HepG2 (cell line): ENCODE results near the gene ZNF747.

ENCODE experiments used
- ATF3 ChIP-seq: sonication (generic); formaldehyde crosslinking; IDR thresholded peaks from 2 replicates; pipeline ENCODE4 v1.4.0; 2020; ENCODE audit warnings: missing genetic modification reagents
- CTCF ChIP-seq: sonication (generic); formaldehyde crosslinking; IDR thresholded peaks from 2 replicates; pipeline ENCODE4 v1.5.0; 2020; ENCODE audit warnings: mild to moderate bottlenecking, missing genetic modification reagents, moderate library complexity
- E2F1 ChIP-seq: sonication (generic); formaldehyde crosslinking; IDR thresholded peaks from 2 replicates; pipeline ENCODE4 v1.5.0; 2020; ENCODE audit warnings: missing genetic modification reagents
- IRF9 ChIP-seq: sonication (generic); formaldehyde crosslinking; IDR thresholded peaks from 2 replicates; pipeline ENCODE4 v1.8.0; 2022; ENCODE audit warnings: missing genetic modification reagents, mild to moderate bottlenecking, borderline replicate concordance
- MXI1 ChIP-seq: IDR thresholded peaks from 3 replicates; pipeline ENCODE4 v1.6.1; 2012; ENCODE audit warnings: low read depth, low read length, inconsistent platforms, borderline replicate concordance
- POLR2A ChIP-seq, 2 experiments: IDR thresholded peaks; 2 replicates each; pipeline ENCODE4 v1.6.1; 2011; ENCODE audit warnings: low read depth in 2 of 2, low read length in 2 of 2, mild to moderate bottlenecking in 1 of 2, moderate library complexity in 1 of 2; ENCODE audit not compliant: insufficient read depth in 1 of 2
- REST ChIP-seq, 2 experiments: IDR thresholded peaks; 2 replicates each; pipeline ENCODE4 v1.6.1; 2011 to 2012; ENCODE audit warnings: low read length in 2 of 2, borderline replicate concordance in 1 of 2, low read depth in 1 of 2, mild to moderate bottlenecking in 1 of 2, moderate library complexity in 1 of 2
- SMC3 ChIP-seq: IDR thresholded peaks from 2 replicates; pipeline ENCODE4 v1.6.1; 2011; ENCODE audit warnings: low read length, improper control_type of control experiment
- UBTF ChIP-seq: sonication (generic); formaldehyde crosslinking; IDR thresholded peaks from 2 replicates; pipeline ENCODE4 v1.4.0; 2020; ENCODE audit warnings: mild to moderate bottlenecking, missing genetic modification reagents
- WIZ ChIP-seq: sonication (generic); formaldehyde crosslinking; IDR thresholded peaks from 2 replicates; pipeline ENCODE4 v1.5.1; 2020; ENCODE audit warnings: mild to moderate bottlenecking, missing genetic modification reagents
- ZBTB43 ChIP-seq: sonication (generic); formaldehyde crosslinking; conservative IDR thresholded peaks from 2 replicates; pipeline ENCODE4 v1.4.0; 2020; ENCODE audit warnings: missing genetic modification reagents
- ZSCAN20 ChIP-seq: sonication (generic); formaldehyde crosslinking; IDR thresholded peaks from 2 replicates; pipeline ENCODE4 v1.4.0; 2020; ENCODE audit warnings: missing genetic modification reagents, mild to moderate bottlenecking, borderline replicate concordance

- TF ChIP-seq IRF9 (CRISPR knock-in tag) = no peak
- TF ChIP-seq POLR2A (IDR thresholded peaks at IDR 0.05; ENCODE audit: insufficient read depth in 1 of 2, low read depth in 2 of 2, low read length in 2 of 2) = no peak
- no peak for TF ChIP-seq ATF3 (CRISPR knock-in tag)
- no peak for TF ChIP-seq WIZ (CRISPR knock-in tag)
- TF ChIP-seq CTCF (CRISPR knock-in tag) = no peak
- no peak for TF ChIP-seq SMC3
- TF ChIP-seq UBTF (CRISPR knock-in tag) = no peak
- TF ChIP-seq ZSCAN20 (CRISPR knock-in tag) = no peak
- TF ChIP-seq MXI1 = no peak
- no peak for TF ChIP-seq ZBTB43 (CRISPR knock-in tag)
- no peak for TF ChIP-seq E2F1 (CRISPR knock-in tag)
- TF ChIP-seq REST (IDR thresholded peaks at IDR 0.05; ENCODE audit: borderline replicate concordance in 1 of 2, low read depth in 1 of 2, low read length in 2 of 2) = no peak
Measured at GRCh38 chr16:30569281-30569680, 34.6 kb upstream of the ZNF747 start.
